ENCODE measurements around the gene BORCS6. TPM values are rescaled to one million over a fixed set of nuclear protein-coding genes. Genes with fewer than 3 reads are reported as not detected.

Gene BORCS6
- total and polyA plus RNA-seq, 2 of the 13 experiments (the other 11 are each of a cell fraction or from before 2014, with no cell fraction given) = 2.0 to 5.1 TPM

- no peak for TF ChIP-seq SALL2 (CRISPR knock-in tag; IDR thresholded peaks at IDR 0.05)
- peak; percentile 68; the same call in 1 of the 2 replicates for TF ChIP-seq ZNF430 (CRISPR knock-in tag; IDR thresholded peaks at IDR 0.05)
- TF ChIP-seq ZNF354B (CRISPR knock-in tag; IDR thresholded peaks at IDR 0.05) = no peak
- no peak for TF ChIP-seq ZNF446 (CRISPR knock-in tag; IDR thresholded peaks at IDR 0.05)
- TF ChIP-seq NR2C2 (CRISPR knock-in tag; IDR thresholded peaks at IDR 0.05; ENCODE audit: borderline replicate concordance) = peak; percentile 97
- TF ChIP-seq ZFP82 (CRISPR knock-in tag; IDR thresholded peaks at IDR 0.05; ENCODE audit: borderline replicate concordance) = no peak
- TF ChIP-seq ZNF629 (CRISPR knock-in tag; conservative IDR thresholded peaks at IDR 0.05) = peak; percentile 40; the same call in 1 of the 2 replicates
- no peak; the same call in 1 of the 2 replicates for TF ChIP-seq MYC (CRISPR knock-in tag; IDR thresholded peaks at IDR 0.05; ENCODE audit: borderline replicate concordance)
- no peak for TF ChIP-seq GTF2F1 (IDR thresholded peaks at IDR 0.05; ENCODE audit: low read length)
- no peak for TF ChIP-seq LCORL (IDR thresholded peaks at IDR 0.05)
- peak; percentile 46 for TF ChIP-seq LCORL (CRISPR knock-in tag; IDR thresholded peaks at IDR 0.05)
- TF ChIP-seq ZNF275 (CRISPR knock-in tag; IDR thresholded peaks at IDR 0.05; ENCODE audit: borderline replicate concordance) = 0 out of 2 replicates have a peak, but pooled peaks have one; percentile 2
- TF ChIP-seq E2F2 (CRISPR knock-in tag; IDR thresholded peaks at IDR 0.05; ENCODE audit: borderline replicate concordance) = no peak
- TF ChIP-seq ZBTB20 (CRISPR knock-in tag; IDR thresholded peaks at IDR 0.05; ENCODE audit: borderline replicate concordance, low read depth) = 0 out of 2 replicates have a peak, but pooled peaks have one; percentile 26
- TF ChIP-seq RBFOX2 (IDR thresholded peaks at IDR 0.05; ENCODE audit: low read depth, low read length) = no peak
- TF ChIP-seq ZNF547 (CRISPR knock-in tag; IDR thresholded peaks at IDR 0.05) = no peak
- TF ChIP-seq, protein P1, sequence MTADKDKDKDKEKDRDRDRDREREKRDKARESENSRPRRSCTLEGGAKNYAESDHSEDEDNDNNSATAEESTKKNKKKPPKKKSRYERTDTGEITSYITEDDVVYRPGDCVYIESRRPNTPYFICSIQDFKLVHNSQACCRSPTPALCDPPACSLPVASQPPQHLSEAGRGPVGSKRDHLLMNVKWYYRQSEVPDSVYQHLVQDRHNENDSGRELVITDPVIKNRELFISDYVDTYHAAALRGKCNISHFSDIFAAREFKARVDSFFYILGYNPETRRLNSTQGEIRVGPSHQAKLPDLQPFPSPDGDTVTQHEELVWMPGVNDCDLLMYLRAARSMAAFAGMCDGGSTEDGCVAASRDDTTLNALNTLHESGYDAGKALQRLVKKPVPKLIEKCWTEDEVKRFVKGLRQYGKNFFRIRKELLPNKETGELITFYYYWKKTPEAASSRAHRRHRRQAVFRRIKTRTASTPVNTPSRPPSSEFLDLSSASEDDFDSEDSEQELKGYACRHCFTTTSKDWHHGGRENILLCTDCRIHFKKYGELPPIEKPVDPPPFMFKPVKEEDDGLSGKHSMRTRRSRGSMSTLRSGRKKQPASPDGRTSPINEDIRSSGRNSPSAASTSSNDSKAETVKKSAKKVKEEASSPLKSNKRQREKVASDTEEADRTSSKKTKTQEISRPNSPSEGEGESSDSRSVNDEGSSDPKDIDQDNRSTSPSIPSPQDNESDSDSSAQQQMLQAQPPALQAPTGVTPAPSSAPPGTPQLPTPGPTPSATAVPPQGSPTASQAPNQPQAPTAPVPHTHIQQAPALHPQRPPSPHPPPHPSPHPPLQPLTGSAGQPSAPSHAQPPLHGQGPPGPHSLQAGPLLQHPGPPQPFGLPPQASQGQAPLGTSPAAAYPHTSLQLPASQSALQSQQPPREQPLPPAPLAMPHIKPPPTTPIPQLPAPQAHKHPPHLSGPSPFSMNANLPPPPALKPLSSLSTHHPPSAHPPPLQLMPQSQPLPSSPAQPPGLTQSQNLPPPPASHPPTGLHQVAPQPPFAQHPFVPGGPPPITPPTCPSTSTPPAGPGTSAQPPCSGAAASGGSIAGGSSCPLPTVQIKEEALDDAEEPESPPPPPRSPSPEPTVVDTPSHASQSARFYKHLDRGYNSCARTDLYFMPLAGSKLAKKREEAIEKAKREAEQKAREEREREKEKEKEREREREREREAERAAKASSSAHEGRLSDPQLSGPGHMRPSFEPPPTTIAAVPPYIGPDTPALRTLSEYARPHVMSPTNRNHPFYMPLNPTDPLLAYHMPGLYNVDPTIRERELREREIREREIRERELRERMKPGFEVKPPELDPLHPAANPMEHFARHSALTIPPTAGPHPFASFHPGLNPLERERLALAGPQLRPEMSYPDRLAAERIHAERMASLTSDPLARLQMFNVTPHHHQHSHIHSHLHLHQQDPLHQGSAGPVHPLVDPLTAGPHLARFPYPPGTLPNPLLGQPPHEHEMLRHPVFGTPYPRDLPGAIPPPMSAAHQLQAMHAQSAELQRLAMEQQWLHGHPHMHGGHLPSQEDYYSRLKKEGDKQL (CRISPR knock-in tag; IDR thresholded peaks at IDR 0.05; ENCODE audit: low read depth) = 0 out of 2 replicates have a peak, but pooled peaks have one; percentile 47
- TF ChIP-seq ELF3 (CRISPR knock-in tag; IDR thresholded peaks at IDR 0.05) = no peak
- peak; percentile 40; the same call in 1 of the 2 replicates for TF ChIP-seq GATAD1 (CRISPR knock-in tag; IDR thresholded peaks at IDR 0.05)
Observed at GRCh38 chr17:8212312-8213180, 22.6 kb upstream of the BORCS6 start (continued).

Measured in HepG2 (cell line).